ENCODE data around the gene ANKRD27.
A peak's percentile ranks its signal among the peaks of the same experiment; 100 is the strongest.

Gene ANKRD27

DNA sequence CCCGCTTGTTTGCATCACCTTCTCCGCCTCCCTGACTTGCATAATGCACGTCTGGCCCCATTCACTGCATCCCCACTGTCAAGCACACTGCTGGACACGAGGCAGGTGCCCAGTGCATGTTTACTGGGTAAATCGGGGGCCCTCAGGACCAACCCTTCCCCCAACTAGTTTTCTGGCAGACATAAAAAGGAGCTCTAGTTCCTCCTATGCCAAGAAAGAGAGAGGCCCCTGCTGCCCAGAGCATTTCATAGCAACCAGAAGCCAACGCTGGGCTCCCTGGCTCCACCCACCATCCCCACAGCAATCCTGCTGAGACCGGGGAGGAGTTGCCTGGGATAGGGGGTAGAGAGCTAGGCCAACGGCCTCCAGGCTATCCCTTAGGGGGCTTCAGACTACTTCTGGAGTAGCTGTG lies 23.2 kb downstream of the ANKRD27 start:
- DNase-seq = no peak

DNA sequence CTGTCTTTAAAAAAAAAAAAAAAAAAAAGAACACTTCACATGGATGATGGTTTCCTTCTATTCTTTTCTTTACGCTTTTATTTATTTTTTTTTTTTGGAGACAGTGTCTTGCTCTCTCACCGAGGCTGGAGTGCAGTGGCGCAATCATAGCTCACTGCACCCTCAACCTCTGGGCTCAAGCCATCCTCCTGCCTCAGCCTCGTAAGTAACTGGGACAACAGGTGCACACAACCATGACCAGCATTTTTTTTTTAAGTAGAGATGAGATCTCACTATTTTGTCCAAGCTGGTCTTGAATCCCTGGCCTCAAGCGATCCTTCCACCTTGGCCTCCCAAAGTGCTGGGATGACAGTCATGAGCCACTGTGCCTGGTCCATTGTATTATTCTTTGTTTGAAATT lies 24.3 kb downstream of the ANKRD27 start:
- DNase-seq = no peak

DNA sequence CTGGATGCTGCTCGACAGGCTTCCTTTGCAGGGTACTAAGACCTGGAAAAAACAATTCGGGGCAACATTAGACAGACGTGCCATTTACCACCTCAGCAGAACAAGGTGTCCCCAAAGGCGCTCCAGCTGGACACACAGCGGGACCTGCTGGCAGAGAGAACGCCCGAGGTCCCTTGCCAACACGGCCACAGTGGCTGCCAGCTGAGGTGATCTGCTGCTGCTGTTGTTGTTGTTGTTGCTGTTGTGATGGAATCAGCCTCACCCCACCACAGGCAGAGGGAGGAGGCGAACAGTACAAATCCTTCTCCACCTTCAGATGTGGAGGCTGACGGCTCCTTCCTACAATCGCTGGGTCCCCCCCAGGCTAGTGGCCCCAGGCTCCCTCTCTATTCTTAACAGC lies 25.2 kb downstream of the ANKRD27 start:
- DNase-seq = no peak

DNA sequence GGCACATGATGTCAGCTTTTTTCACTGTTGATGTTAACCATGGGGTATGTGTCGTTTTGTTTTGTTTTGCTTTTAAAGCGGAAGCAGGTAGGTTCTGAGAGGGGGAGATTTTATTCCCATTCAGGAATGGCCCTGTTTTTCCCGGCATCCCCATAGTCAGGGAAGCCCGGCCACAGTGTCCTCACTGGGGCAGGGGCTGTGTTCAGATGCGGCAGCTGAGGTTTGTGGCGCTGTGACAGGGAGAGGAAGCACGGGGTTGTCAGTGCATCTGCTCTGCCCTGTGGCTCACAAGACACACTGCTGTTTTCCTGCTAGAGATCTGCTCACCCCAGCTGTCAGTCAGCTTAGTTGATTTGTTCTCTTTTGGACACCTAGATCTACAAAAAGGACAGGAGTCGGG lies 27.6 kb downstream of the ANKRD27 start:
- no peak for DNase-seq

DNA sequence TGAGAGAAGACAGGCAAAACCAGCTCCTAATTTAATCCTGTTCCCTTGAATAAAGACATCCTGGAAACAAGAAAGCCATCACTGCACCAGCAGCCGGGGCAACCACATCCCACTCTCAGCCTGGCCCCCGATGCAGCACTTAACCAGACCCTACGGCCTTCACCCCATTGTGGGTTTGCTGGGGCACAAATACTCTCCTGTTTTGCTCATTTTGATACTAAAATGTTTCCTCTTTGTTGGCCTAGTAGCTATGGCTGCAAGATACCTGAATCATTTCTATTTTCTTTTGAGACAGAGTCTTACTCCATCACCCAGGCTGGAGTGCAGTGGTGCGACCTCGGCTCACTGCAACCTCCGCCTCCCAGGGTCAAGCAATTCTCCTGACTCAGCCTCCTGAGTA lies 28.4 kb downstream of the ANKRD27 start:
- no peak for DNase-seq

DNA sequence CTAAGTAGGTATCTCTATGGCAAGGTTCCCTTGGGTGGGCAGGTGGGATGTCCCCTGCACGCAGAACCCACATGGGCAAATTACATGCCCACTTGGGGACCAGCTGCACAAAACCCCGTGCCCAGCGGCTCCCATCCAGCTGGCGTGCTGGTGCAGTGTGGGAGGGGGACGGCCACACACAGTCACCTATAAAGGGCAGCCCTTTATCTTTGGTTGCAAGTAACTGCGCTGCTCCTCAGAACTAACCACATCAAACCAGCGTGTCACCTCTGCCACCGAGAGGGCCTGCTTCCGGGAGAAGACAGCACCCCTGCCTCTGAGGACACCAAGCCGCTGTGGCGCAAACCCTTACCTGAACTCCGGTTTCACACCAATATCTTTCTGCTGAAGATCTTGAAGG lies 32.2 kb downstream of the ANKRD27 start:
- DNase-seq = no peak

DNA sequence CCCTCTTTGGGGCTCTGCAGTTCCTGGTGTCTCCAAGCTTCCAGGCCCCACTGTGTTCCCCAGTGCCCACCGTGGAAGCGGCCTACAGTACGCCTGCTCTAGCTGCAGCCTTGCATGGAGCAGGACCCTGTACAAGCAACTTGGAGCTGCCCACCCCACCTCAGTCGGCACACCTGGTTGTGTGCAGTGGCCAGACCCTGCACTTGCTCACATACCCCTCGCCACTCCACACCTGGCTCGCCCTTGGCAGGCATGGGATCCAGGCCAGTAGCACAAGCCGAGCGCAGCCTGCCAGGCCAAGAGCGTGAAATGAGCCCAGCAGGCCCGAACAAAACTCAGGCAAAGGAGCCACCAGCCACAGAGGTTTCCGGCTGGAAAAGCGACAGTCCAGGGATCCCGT lies 36.4 kb downstream of the ANKRD27 start:
- DNase-seq = no peak

DNA sequence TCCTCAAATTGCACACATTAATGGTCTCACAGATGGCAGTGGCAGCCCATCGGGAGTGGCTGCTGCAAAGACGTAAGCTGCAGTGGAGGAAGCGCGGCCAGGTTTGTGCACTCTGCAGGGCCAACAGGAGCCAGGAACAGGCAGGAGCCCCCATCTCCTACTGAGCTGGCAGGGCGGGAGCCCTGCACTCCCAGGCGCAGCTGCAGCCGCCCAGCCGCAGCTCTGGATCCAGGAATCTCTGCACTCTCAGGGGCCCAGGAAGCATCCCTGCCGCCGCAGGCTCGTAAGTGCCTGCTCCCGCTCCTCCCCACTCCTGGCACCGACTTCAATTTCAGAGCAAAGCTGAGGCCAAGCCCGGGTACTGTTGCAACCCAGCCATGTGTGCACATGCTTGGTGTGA lies 37.5 kb downstream of the ANKRD27 start:
- DNase-seq = no peak

DNA sequence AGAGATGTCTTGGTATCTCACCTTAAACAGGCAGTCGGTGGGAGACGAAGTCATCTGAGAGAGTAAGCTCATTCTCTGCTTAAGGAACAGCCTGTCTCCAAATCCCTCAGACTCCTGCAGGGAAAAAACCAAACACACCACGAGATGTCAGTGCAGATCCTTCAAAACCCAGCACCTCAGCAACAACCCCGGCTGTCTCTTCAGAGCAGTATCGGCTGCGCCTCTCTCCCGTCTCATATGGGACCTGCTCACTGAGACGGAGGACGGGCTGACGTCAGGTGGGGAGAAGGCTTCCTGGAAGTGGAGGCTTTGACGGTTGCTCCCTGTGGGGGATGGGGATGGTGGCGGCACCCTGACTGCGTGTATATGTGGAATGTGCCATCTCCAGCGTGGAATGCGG lies 43.6 kb downstream of the ANKRD27 start:
- no peak for DNase-seq

DNA sequence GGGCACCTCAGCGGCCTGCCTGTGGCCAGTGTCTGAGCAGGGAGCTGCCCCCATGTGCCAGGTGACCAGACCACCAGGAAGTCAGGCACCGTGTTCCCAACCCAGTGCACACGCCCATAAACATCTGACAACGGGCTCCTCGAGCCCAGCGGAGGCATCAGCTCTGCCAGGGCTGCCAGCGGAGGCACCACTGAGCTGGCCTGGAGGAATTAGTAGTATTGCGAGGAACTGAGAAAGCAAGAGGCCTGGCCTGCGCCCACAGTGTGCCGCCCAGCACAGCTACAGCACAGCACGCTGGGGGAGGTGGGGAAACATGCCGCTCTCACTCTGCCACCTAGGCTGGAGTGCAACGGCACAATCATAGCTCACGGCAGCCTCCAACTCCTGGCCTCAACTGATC lies 44.6 kb downstream of the ANKRD27 start:
- no peak for DNase-seq

DNA sequence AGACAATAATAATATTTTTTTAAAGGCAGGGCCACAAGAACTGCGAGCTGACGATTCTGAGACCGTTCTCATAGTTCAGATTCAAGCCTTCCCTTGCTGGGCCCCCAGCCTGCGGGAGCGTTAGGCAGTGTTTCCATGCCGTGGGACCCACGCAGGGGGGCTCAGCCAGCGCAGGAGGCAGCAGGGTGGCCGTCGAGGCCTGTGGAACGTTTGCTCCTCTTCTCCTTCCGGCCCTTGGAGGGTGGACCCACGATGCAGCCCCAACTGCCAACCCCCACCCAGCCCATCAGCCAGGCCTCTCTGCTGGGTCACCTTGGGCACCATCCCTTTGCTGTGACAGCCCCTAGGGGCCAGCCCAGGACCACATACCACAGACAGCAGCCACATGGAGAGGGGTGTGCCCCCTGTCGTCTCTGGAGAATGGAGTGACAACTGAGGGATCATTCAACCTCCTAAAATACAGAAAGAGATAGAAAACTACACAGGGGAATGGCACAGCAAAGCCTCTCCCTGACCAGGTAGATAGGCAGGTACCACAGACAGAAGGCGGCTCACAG lies 47.2 kb downstream of the ANKRD27 start:
- no peak for DNase-seq

DNA sequence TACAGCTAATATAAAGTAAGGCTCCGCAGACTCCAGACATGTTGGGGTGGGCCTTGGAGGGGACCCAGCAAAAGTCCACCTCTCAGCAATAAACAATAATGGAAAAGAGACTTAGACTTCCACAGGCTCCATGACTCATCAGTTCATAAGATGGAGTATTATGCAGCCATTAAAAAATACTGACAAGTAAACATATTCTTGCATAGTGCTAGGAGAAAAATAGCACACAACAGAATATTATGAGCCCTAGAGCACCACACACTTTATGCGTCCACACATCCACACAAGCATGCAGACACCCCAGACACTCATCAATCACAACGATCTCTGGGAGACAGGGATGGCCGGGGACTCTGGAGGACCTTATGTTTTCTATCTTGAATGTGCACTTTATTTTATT lies 48.0 kb downstream of the ANKRD27 start:
- DNase-seq = no peak

DNA sequence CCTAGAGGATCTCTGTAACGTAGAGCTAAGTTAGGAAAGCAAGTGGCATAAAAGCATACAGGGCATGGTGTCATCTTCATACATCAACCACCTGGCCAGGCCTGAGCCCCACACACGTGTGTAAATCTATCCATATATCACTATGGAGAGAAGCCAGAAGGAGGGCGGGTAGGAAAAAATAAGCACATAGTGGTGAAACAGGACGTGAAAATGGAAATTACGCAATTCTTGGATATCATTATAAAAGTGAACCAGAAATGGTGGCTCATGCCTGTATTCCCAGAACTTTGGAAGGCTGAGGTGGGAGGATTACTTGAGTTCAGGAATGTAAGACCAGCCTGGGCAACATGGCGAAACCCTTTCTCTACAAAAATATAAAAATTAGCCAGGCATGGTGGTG lies 50.6 kb downstream of the ANKRD27 start:
- DNase-seq = no peak

DNA sequence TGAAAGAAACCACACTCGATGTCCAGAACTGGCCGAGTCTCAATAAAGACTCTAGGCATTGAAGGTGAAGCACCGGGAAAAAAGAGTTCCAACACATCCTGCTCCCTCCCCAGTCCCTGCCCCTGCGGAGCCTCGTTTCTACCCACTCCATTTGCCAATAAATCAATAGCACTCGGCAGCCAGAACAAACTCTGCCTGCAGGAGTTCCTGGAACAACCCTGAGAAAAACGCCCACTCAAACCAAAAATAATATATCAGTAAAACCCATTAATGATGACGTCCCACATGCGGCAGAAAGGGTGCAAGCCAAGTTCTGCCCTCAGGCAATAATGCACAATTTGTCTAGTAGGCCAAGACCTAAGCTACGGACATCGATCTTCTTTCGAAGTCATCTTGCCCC lies 53.0 kb downstream of the ANKRD27 start:
- DNase-seq = no peak

DNA sequence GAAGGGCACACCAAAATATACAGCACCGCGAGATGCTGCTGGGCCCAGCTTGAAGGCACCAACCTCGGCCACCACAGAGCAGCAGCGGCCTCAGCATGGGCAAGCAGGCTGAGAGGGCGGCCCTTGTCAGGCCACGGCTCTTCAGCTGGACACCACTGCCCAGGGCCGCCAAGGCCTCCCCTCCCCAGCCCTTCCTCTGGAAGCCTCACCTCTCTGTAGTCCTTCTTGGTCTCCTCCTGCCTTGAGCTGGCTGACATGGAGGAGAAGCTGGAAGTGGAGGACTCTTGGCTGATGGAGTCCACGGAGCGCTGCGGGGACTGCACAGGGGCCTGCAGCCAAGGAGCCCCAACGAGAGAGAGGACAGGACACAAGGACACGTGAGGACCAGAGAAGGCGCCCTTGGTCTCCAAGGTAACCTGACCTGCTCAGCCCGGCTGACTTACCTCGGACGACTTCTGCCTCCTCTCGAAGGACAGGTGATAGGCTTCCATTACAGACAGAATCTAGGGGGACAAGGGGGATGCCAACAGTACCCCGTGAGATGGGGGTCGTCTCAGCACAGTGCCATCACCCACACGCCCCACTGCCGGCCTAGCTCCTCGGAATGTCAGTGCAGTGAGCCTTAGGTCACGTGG lies 55.8 kb downstream of the ANKRD27 start:
- no peak for DNase-seq

DNA sequence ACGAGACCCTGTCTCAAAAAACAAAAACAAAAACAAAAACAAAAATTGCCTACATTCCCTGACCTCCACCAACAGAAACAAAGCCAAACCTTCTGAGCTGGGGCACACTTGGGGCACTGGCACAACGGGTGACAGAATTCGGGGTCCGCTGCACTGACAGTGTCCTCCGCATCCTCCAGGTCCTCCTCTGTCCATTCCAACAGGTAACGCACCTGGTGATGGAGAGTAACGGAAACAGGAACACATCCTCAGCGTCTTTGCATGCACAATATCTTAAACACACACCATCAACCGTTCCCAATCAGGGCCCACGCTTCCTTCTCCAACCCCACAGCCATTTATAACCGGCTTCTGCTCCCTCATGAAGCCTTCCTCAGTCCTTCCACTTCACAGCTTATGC lies 59.4 kb downstream of the ANKRD27 start:
- DNase-seq = no peak

DNA sequence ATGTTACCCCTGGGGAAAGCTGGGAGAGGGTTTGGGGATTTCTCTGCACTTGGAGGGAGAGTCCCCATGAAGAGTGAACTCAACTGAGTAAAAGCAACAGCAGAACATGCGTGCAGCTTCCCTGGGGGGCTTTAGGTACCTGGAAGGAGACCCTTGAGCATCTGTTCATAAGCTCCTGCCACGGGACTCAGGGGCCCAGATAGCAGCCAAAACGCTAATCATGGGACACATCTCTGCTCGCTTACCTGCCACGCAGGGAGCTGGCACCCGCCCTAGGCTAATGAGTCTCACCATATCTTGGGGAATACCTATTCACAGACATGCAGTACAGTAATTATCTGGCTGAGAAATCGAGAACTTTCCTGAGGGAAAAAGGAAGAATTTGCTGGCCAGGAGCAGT lies 60.1 kb downstream of the ANKRD27 start:
- DNase-seq = no peak

DNA sequence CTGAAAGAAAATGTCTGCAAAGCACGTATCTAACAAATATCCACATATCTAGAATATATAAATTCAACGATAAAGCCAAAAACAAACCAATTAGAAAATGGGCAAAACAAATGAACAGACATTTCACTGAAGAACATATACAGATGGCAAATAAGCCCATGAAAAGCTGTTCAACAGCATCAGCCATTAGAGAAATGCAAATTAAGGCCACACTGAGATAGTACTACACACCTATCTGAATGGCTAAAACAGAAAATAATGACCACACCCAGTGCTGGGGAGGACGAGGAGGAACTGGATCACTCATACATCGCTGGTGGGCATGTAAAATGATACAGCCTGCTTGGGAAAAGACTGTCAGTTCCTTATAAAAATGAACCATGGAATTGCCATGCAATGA lies 62.0 kb downstream of the ANKRD27 start:
- DNase-seq = no peak

DNA sequence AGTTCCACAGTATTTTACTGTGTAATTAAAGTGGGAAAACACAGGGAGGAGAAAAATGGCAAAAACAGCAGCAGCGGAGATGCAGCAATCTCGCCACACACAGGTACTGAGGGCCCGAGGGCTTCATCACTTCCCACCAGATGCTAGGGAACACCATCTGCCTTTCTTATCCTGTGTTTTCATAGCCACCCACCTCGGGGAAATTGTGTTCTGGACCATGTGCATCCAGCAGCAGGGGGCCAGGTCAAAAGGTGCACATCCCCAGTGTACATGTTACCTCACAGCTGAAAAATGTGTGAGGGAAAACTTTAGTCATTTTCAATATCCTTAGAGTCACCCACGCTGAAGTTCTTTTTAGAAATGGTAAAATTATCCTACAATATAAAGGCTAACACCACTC lies 63.8 kb downstream of the ANKRD27 start:
- DNase-seq = no peak

DNA sequence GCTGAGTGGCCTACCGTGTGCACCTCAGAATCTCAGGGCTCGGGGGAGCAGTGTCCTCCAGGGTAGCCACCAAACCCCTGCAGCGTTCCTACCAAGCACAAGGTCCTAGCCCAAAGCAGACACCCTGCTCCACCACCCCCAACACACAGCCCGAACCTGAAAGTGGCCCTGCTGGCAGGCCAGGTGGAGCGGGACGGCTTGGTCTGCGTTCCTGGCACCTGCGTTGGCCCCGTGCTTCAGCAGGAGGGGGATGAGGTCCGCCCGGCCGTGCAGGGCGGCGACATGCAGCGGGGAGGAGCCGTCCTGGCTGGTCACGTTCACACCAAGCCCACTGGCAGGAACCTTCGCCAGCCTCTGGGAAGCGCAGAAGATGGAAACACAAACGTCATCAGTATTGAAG lies 67.5 kb downstream of the ANKRD27 start:
- DNase-seq = no peak

DNA sequence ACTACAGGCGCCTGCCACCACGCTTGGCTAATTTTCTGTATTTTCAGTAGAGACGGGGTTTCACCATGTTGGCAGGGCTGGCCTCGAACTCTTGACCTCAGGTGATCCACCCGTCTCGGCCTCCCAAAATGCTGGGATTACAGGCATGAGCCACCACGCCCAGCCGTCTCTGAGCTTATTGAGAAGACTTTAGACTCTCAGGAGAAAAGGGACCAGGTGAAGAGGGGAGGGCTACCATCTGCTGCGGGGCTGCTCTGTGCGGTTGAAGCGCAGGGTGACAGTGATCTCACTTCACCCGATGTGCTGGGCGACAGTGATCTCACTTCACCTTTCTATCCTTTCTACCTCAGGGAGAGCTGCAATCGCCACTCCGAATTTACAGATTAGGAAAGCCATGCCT lies 68.7 kb downstream of the ANKRD27 start:
- DNase-seq = no peak

DNA sequence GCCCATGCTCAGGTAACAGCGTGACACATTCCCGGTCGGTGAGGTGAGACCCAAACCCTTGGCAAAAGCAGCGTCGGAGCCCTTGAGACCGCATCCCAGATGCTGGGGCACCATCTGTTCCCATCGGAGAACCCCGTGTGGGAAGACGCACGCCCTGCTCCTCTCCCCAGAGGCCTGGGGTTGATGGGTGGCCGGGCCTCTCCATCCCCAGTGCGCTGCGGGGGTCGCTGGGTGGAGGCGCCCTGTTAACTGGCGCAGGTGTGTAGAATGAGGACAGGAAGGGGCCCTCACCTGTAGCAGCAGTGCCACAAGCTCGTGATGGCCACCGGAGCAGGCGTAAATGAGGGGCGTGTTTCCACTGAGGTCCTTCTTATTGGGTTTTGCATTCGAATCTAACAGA lies 69.4 kb downstream of the ANKRD27 start:
- no peak for DNase-seq

DNA sequence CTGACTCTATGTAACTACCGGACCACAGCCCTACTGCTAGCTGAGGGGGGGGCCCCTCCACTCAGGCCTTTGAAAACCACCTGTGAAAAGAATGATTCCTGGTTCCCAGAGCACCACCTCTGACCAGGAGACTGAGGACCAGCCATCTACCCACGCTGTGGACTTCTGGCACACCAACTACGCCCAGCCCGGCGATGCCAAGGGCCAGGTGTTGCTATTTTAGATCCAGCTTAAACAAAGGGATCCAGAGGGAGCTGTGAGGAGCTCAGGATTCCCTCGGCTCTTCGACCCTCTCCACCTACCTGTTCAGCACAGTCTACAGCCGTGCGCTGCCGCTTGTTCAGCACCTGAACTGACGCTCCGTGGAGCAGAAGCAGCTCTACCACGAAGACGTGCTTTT lies 71.0 kb downstream of the ANKRD27 start:
- DNase-seq = no peak

DNA sequence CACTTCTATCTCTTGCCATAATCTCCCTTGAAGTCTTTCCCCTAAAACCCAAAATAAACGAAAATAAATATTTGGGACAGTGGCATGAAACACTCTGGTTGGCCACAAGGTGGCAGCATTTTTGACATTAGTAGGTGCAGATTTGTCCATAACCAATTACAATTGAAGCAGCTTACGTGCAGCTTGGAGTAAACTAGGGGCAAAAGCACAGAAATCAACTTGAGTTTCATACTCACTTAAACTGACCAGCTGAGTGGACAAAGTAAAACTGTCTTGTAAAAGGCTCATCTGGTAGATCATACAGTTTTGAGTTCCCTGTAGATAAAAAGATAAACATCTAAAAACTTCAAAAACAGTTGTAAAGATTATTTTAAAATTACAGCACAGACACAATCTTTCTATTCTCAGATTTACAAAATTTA lies 75.2 kb downstream of the ANKRD27 start:
- DNase-seq = peak; percentile 47

DNA sequence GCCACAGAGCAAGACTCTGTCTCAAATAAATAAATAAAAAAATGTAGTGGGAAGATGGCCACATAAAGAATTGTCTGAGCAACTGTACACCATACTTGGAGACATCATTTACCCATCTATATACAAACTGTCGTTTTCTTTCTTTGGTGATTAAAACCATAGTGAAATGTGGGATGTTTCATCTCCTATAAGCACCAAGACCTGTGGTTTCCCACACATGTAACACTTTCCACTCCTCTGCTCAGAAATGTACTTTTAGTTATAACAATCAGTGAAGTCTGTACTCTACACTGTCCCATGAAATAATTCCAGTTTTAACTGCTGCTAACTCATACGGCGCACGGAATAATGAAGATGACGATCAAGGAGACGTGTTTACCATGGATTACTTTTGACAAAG lies 75.7 kb downstream of the ANKRD27 start:
- DNase-seq = no peak

DNA sequence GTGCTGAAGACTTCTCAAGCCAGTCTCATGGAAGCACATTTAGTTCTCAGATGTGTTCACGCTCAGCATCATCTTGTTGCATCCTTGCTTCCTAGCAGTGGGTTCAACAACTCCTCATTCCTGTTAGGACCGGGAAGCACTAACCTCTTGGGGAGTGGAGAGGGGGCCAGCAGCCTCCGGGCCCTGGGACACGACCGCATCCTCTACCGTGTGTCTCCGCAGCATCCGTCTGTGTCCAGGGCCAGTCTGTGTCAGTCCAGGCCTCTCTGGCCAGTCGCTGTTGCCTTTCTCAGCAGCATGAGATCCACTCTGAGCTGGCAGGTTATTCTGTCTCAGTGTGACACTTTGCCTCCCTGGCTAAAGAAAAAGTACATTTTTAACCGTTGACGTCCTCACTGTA lies 77.0 kb downstream of the ANKRD27 start:
- no peak for DNase-seq

Data from EL (cell line).